Measurements from ENCODE around the gene NCF2. TPM values are rescaled to one million over a fixed set of nuclear protein-coding genes. Genes with fewer than 3 reads are reported as not detected.

NCF2 gene
- 10 to 100 TPM in 1 of 4 donors, 1 to 10 TPM in 3; 5.2 to 26.0 (median 9.5) TPM for total RNA-seq

DNA sequence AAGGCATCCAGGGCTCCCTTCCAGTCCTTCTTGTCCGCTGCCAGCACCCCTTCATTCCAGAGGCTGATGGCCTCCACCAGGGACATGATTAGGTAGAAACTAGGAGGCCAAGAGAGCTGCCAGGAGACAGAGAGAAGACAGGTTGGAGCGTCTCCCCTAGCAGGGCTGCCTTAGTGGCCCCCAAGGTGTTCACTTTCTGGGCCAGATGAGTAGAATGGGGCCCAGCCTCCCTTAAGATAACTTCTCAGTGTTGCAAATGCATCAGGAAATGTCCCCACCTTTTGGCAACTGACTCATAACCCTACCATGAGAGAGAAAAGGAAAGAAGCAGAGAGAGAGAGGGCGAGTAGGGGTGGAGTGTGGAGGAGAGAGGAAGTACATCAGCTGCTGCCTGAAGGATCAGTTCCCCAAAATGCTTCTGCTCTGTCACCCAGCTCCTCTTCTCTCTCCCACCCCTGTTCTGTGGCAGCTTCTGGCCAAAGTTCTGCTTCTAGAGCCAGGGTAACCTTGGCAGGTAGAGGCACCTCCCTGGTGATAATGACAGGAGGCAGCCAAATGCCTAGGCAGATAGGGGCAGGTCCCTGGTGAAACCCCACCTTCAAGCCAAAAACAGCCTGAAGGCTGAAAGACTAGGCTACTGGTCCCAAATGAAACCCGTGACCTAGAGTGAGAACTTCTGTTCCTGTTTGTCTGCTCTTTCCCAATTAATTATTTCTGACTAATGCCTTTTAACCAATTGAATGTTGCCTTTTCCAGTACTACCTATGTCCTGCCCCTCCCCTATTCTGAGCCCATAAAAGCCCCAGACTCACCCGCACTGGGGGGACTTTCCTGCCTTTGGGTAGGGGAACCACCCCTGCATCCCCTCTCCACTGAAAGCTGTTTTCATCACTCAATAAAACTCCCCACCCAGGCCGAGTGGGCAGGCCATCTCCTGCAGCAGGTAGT is at the start of gene NCF2:
TSS of gene NCF2 (minus strand) at position 216 of the 948 bp plus-strand sequence. CDS start at position 86, 130 bp downstream.
- peak in 1 of 2 donors; percentile 25 for TF ChIP-seq POLR2AphosphoS5 (IDR thresholded peaks at IDR 0.05)
- peak; percentile 7 for TF ChIP-seq POLR2A (IDR thresholded peaks at IDR 0.05; ENCODE audit: low read depth)
- no peak for TF ChIP-seq EP300 (IDR thresholded peaks at IDR 0.05)
- Histone ChIP-seq H3K27ac (replicated peaks in 1 of 4) (peak within 1 kb of the TSS; percentile 19 to 60 (median 51)), H3K4me3 (peak within 1 kb of the TSS; percentile 4 to 37 (median 12)), H3K4me1 (no peaks in the 10 kb centered on the region), H3K9me3 (no peaks in the 10 kb centered on the region), H3K36me3 (no peaks in the 10 kb centered on the region), H3K27me3 (no peaks in the 10 kb centered on the region)
- DNase-seq (ENCODE audit: extremely low spot score): no peak
- 86% methylated on average over 6 of the region's 6 CpGs for WGBS
- intact Hi-C loops (cut with DNase I): no loop called here

- no peaks in the 10 kb centered on the region for H3K36me3 ChIP-seq
- no peaks in the 10 kb centered on the region for H3K27me3 ChIP-seq
- H3K4me3 ChIP-seq: no peak overlapping the region
- no peaks in the 10 kb centered on the region for H3K9me3 ChIP-seq
- WGBS: 92% methylated on average over 7 of the region's 7 CpGs
- DNase-seq (ENCODE audit: extremely low spot score): no peak
- peaks cover 0 to 9% (median 8%) of the 10 kb centered on the region in 4 donors for H3K4me1 ChIP-seq
- H3K27ac ChIP-seq (replicated peaks in 1 of 4): no peak overlapping the region
- TF ChIP-seq POLR2A (IDR thresholded peaks at IDR 0.05; ENCODE audit: low read depth) (no peak), CTCF (IDR thresholded peaks at IDR 0.05) (no peak), EP300 (IDR thresholded peaks at IDR 0.05) (no peak)
- intact Hi-C loops (cut with DNase I): loop anchor here (10.0 kb wide), 1 partner anchor 1244 kb away; the partner anchor contains the start of gene GLUL
Observed at GRCh38 chr1:183638649-183639387, 48.6 kb upstream of the NCF2 start.

- H3K9me3 ChIP-seq: no peaks in the 10 kb centered on the region
Observed at GRCh38 chr1:183636783-183637182, 46.5 kb upstream of the NCF2 start.

DNA sequence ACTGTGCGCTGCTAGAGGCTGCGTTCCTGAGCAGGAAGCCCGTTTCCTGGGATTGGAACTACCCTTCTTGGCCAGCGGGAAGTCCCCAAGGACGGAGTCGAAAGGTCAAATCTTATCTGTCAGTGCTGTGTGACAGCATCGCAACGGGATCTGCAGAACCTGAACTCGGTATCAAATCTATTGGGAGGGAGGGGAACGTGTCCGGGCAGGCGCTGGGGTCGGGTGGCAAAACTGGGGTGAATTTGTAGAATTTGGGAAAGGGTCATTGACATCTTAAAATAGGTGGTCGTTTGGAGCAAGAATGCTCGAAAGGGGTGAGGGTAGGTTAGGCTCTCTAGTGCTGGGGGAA is 46.0 kb upstream of the NCF2 start:
- TF ChIP-seq EP300 (IDR thresholded peaks at IDR 0.05): no peak
- TF ChIP-seq CTCF (IDR thresholded peaks at IDR 0.05): no peak
- no peak for TF ChIP-seq POLR2A (IDR thresholded peaks at IDR 0.05; ENCODE audit: low read depth)
- no peak for TF ChIP-seq POLR2AphosphoS5 (IDR thresholded peaks at IDR 0.05)

More at GRCh38 chr1:183636783-183637182, 46.5 kb upstream of the NCF2 start:
- Histone ChIP-seq H3K4me3 (peak overlapping the region in 3 of 4 donors; percentile 90 to 95 (median 93)), H3K4me1 (peaks cover 17 to 25% (median 23%) of the 10 kb centered on the region in 4 donors), H3K27me3 (no peaks in the 10 kb centered on the region), H3K36me3 (no peaks in the 10 kb centered on the region), H3K27ac (replicated peaks in 1 of 4) (no peak overlapping the region)
- no peak for TF ChIP-seq CTCF (IDR thresholded peaks at IDR 0.05)
- no peak for TF ChIP-seq POLR2AphosphoS5 (IDR thresholded peaks at IDR 0.05)
- no peak for TF ChIP-seq POLR2A (IDR thresholded peaks at IDR 0.05; ENCODE audit: low read depth)
- no peak for TF ChIP-seq EP300 (IDR thresholded peaks at IDR 0.05)
- DNase-seq (ENCODE audit: extremely low spot score): no peak
- intact Hi-C loops (cut with DNase I): loop anchor here (10.0 kb wide), 1 partner anchor 1242 kb away; the partner anchor contains the start of gene GLUL
- 70% methylated on average over 5 of the region's 5 CpGs for whole genome bisulfite sequencing

More for the DNA sequence above, 46.0 kb upstream of the NCF2 start:
- Histone ChIP-seq H3K9me3 (no peaks in the 10 kb centered on the region), H3K36me3 (no peaks in the 10 kb centered on the region), H3K4me3 (peak overlapping the region; percentile 90 to 95 (median 94)), H3K27ac (replicated peaks in 1 of 4) (peak overlapping the region; percentile 97 to 99 (median 98)), H3K27me3 (no peaks in the 10 kb centered on the region), H3K4me1 (peaks cover 20 to 28% (median 28%) of the 10 kb centered on the region in 4 donors)
- DNase-seq (ENCODE audit: extremely low spot score): no peak
- intact Hi-C loops (cut with DNase I): loop anchor here (10.0 kb wide), 1 partner anchor 1242 kb away; the partner anchor contains the start of gene GLUL
- 7% methylated on average over 15 of the region's 15 CpGs for WGBS

Data from esophagus muscularis mucosa (tissue), 4 donors.